Keratinocyte (primary cell): ENCODE results near the gene PYGO1. TPM values are rescaled to one million over a fixed set of nuclear protein-coding genes. Genes with fewer than 3 reads are reported as not detected.

Source experiments
- DNase-seq: peaks from one replicate; pipeline ENCODE4 v3.0.0-alpha.2; 2011; ENCODE audit warnings: low read depth, missing footprints, low spot score
- FAIRE-seq: peaks from 2 replicates; lab custom pipeline; 2011; peaks lifted over from hg19 to GRCh38; lab: Jason Lieb, UNC
- H2AFZ ChIP-seq: 2 replicates; pipeline ENCODE4 v1.6.0; 2012; ENCODE audit warnings: low read length, control low read depth, inconsistent platforms; ENCODE audit not compliant: control insufficient read depth
- H3K27ac ChIP-seq: 2 replicates; pipeline ENCODE4 v1.5.1; 2011; ENCODE audit warnings: low read length; ENCODE audit not compliant: control insufficient read depth, insufficient read depth
- H3K27me3 ChIP-seq: 3 replicates; pipeline ENCODE4 v1.6.0; 2011; ENCODE audit warnings: low read length; ENCODE audit not compliant: control insufficient read depth, insufficient read depth; ENCODE audit errors: extremely low read depth
- H3K36me3 ChIP-seq, 2 experiments: 2 replicates in 1 of 2; 3 replicates in 1 of 2; pipeline ENCODE4 v1.5.1; 2011; ENCODE audit warnings: low read length in 2 of 2, mild to moderate bottlenecking in 1 of 2; ENCODE audit not compliant: control insufficient read depth in 2 of 2, insufficient read depth in 2 of 2; ENCODE audit errors: extremely low read depth in 1 of 2
- H3K4me1 ChIP-seq: 3 replicates; pipeline ENCODE4 v1.5.1; 2011; ENCODE audit warnings: low read length; ENCODE audit not compliant: control insufficient read depth, insufficient read depth; ENCODE audit errors: extremely low read depth
- H3K4me2 ChIP-seq: 3 replicates; pipeline ENCODE4 v1.6.0; 2011; ENCODE audit warnings: low read depth, low read length; ENCODE audit not compliant: control insufficient read depth, insufficient read depth; ENCODE audit errors: extremely low read depth
- H3K4me3 ChIP-seq, 3 experiments: fragments of 200-600 bp in 1 of 3; sonication (generic) in 1 of 3; 2 replicates in 2 of 3; 3 replicates in 1 of 3; pipeline ENCODE4 v1.5.1; 2011 to 2016; ENCODE audit warnings: low read length in 3 of 3, mild to moderate bottlenecking in 3 of 3, control low read depth in 2 of 3, inconsistent platforms in 1 of 3, low read depth in 1 of 3, mixed read lengths in 1 of 3, mixed run types in 1 of 3, moderate library complexity in 1 of 3; ENCODE audit not compliant: control insufficient read depth in 2 of 3, insufficient read depth in 2 of 3; ENCODE audit errors: extremely low read depth in 1 of 3
- H3K79me2 ChIP-seq: 2 replicates; pipeline ENCODE4 v1.6.0; 2012; ENCODE audit warnings: low read length; ENCODE audit not compliant: control insufficient read depth, insufficient read depth
- H3K9ac ChIP-seq: 3 replicates; pipeline ENCODE4 v1.6.0; 2011; ENCODE audit warnings: low read length; ENCODE audit not compliant: control insufficient read depth, insufficient read depth; ENCODE audit errors: extremely low read depth
- H3K9me1 ChIP-seq: 3 replicates; pipeline ENCODE4 v1.6.0; 2011; ENCODE audit warnings: low read length; ENCODE audit not compliant: control insufficient read depth, insufficient read depth; ENCODE audit errors: extremely low read depth
- H3K9me3 ChIP-seq: 2 replicates; pipeline ENCODE4 v1.5.1; 2012; ENCODE audit warnings: low read depth, low read length; ENCODE audit not compliant: control insufficient read depth
- H4K20me1 ChIP-seq: 3 replicates; pipeline ENCODE4 v1.6.0; 2011; ENCODE audit warnings: low read length; ENCODE audit not compliant: control insufficient read depth, insufficient read depth; ENCODE audit errors: extremely low read depth
- CTCF ChIP-seq, 3 experiments: IDR thresholded peaks in 1 of 3; conservative IDR thresholded peaks in 1 of 3; optimal IDR thresholded peaks in 1 of 3; 2 replicates in 2 of 3; 3 replicates in 1 of 3; pipeline versions ENCODE3 to v1.5.1; 2011; ENCODE audit warnings: low read length in 3 of 3, mild to moderate bottlenecking in 3 of 3, moderate library complexity in 2 of 3, control low read depth in 1 of 3, inconsistent platforms in 1 of 3; ENCODE audit not compliant: insufficient read depth in 2 of 3; ENCODE audit errors: extremely low read depth in 1 of 3
- EZH2 ChIP-seq: IDR thresholded peaks from one replicate; pipeline ENCODE4 v1.6.1; 2012; ENCODE audit warnings: inconsistent platforms, mild to moderate bottlenecking, low read length, moderate library complexity
- dilution Hi-C: fragments of 300-500 bp; cut with MboI; formaldehyde crosslinking; loops from one replicate; pipeline ENCODE4 v1.7.0; 2020; ENCODE audit warnings: low sequenced_read_pairs; ENCODE audit not compliant: extremely low pct_ligation_motif_present
- polyA plus RNA-seq, 5 experiments: library from polyadenylated mRNA; depleted of rRNA in 3 of 5; stranded (reverse) in 3 of 5; stranded (forward) in 1 of 5; unstranded in 1 of 5; fragments of >200 nt; gene quantifications; 1 replicate in 1 of 5; 2 replicates in 3 of 5; 3 replicates in 1 of 5; pipeline versions ENCODE4 v1.2.1 to v1.2.3, GENCODE V29; 2011 to 2012; ENCODE audit warnings: missing spikeins in 2 of 5, low read depth in 1 of 5, low replicate concordance in 1 of 5

The PYGO1 gene
- polyA plus RNA-seq, 1 donor (not counting 4 experiments of a cell fraction or from before 2014, with no cell fraction given): 2.2 TPM

- Histone ChIP-seq H3K79me2 (no peaks in the 10 kb centered on the region), H3K27me3 (no peaks in the 10 kb centered on the region), H3K27ac (no peak overlapping the region), H3K4me1 (no peaks in the 10 kb centered on the region), H3K9me1 (no peaks in the 10 kb centered on the region), H3K4me2 (no peak overlapping the region), H3K4me3 (no peak overlapping the region), H3K36me3 (no peaks in the 10 kb centered on the region), H2AFZ (no peak overlapping the region), H3K9me3 (no peaks in the 10 kb centered on the region), H4K20me1 (no peaks in the 10 kb centered on the region), H3K9ac (no peak overlapping the region)
- DNase-seq (no peak), FAIRE-seq (no peak)
- no peak for TF ChIP-seq EZH2
- no peak for TF ChIP-seq CTCF (optimal IDR thresholded peaks at IDR 0.05 in 1 of 3, IDR thresholded peaks at IDR 0.05 in 1 of 3, conservative IDR thresholded peaks at IDR 0.05 in 1 of 3; ENCODE audit: extremely low read depth in 1 of 3, insufficient read depth in 2 of 3, low read length in 3 of 3)
- dilution Hi-C loops: no loop called here
Observed at GRCh38 chr15:55633731-55634130, 45.6 kb upstream of the PYGO1 start.

GRCh38 chr15:55632434-55632833, 44.3 kb upstream of the PYGO1 start:
- FAIRE-seq (no peak), DNase-seq (no peak)
- H3K79me2 ChIP-seq: no peaks in the 10 kb centered on the region
- H3K27ac ChIP-seq: no peak overlapping the region
- no peak overlapping the region for H3K4me3 ChIP-seq
- no peak overlapping the region for H3K9ac ChIP-seq
- no peaks in the 10 kb centered on the region for H3K9me1 ChIP-seq
- H4K20me1 ChIP-seq: no peaks in the 10 kb centered on the region
- no peak overlapping the region for H3K4me2 ChIP-seq
- peaks cover 5% of the 10 kb centered on the region for H3K4me1 ChIP-seq
- H3K9me3 ChIP-seq: no peaks in the 10 kb centered on the region
- TF ChIP-seq CTCF (optimal IDR thresholded peaks at IDR 0.05 in 1 of 3, IDR thresholded peaks at IDR 0.05 in 1 of 3, conservative IDR thresholded peaks at IDR 0.05 in 1 of 3; ENCODE audit: extremely low read depth in 1 of 3, insufficient read depth in 2 of 3, low read length in 3 of 3) (no peak), EZH2 (no peak)
- H2AFZ ChIP-seq: no peak overlapping the region
- H3K36me3 ChIP-seq: no peaks in the 10 kb centered on the region
- H3K27me3 ChIP-seq: no peaks in the 10 kb centered on the region
- dilution Hi-C loops: no loop called here
